HG02840 (cell line): ENCODE measurements around the gene BCAP31.

ENCODE experiments used
- ATAC-seq: cut with Tn5 transposase; IDR thresholded peaks from one replicate; pipeline ENCODE4 v1.9.1; 2021; ENCODE audit warnings: mild to moderate bottlenecking, moderate library complexity, moderate number of reproducible peaks; ENCODE audit not compliant: unreplicated experiment, low FRiP score

The BCAP31 gene

DNA sequence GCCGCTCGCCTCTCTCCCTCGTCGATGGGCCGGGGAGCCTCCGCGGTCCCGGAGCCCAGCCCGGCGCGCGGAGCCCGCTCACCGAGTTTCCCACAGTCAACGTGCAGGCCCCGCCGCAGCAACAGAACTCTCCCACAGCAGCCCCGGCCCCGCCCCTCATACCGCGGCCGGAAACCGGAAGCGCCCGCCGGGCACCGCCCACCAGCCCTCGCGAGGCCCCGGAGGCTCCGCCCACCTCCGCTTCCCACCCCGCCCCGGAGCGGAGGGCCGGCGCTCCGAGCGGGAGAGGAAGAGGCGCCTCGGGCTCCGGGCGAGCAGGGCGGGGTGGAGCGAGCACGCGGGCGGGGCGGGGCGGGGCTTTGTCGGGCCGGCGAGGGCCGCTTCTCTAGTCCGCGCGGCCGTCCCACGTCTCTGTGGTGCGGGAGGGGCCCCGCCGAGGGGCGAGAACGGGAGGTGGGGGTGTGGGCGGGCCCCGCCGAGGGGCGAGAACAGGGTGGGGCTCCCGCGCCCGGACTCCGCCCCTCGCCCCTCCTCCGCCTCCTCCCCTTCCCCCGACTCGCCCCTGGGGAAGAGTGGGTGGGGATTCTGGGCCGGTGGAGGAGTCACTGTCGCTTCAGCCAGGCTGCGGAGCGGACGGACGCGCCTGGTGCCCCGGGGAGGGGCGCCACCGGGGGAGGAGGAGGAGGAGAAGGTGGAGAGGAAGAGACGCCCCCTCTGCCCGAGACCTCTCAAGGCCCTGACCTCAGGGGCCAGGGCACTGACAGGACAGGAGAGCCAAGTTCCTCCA, at the start of gene BCAP31, which contains the start of gene ABCD1:
TSS of gene BCAP31 (minus strand) at position 136 of the 787 bp plus-strand sequence. CDS start 1,143 bp downstream, outside the sequence.
TSS of gene ABCD1 (plus strand) at position 605 of the 787 bp plus-strand sequence. CDS start 411 bp downstream, outside the sequence.
- ATAC-seq = peak; percentile 56

DNA sequence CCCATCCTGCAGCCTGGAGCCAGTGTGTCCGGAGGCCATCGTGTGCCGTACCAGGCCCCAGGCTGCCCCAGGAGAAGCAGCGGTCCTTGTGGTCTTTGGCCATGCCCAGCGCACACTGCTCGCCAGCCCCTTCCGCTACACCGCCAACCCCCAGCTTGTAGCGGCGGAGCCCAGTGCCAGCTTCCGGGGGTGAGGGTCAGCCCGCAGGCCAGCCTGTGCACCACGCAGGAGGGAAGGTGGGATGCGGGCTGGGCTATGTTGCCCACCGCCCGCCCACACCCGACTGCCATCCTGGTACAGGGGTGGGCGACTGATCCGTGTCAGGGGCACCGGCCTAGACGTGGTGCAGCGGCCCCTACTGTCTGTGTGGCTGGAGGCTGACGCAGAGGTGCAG, 49.0 kb upstream of the BCAP31 start:
- no peak for ATAC-seq

DNA sequence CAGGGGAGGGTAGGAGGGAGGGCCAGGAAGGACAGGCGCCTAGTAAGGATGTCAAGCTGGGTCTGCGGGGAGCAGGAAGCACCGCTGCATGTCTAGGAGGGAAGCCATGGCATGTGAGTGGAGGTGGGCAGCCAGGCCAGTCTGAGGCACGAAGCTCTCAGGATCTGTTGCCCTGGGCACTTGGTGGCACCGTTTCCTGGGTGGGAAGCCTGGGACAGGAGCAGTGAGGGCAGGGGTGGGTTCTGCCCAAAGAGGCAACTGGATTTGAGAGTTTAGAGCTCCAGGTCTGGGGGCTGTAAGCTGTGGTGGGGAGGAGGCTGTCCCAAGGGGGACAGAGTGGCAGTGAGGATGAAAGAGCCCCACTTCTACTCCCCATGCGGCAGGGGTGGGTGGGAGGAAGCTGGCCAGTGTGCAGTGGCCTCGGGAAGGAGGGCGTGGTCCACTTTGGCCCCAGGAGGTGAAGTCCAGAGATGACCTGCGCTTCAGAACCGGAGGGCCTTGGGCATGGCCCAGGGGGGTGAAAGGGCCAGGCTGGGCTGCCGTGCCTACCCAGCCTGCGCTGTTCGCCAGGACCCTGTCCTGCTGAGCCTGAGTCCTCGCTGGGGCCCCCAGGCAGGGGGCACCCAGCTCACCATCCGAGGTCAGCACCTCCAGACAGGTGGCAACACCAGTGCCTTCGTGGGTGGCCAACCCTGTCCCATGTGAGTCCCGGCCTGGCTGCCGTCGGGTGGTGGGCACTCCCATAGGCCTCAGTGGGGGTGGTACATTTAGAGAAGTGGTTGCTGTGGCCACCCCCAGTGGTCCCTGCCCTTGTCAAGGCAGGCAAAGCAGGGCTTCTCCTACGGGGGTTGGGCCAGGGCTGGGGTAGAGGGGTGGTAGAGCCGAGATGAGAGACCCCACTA, 48.4 kb upstream of the BCAP31 start:
- no peak for ATAC-seq

DNA sequence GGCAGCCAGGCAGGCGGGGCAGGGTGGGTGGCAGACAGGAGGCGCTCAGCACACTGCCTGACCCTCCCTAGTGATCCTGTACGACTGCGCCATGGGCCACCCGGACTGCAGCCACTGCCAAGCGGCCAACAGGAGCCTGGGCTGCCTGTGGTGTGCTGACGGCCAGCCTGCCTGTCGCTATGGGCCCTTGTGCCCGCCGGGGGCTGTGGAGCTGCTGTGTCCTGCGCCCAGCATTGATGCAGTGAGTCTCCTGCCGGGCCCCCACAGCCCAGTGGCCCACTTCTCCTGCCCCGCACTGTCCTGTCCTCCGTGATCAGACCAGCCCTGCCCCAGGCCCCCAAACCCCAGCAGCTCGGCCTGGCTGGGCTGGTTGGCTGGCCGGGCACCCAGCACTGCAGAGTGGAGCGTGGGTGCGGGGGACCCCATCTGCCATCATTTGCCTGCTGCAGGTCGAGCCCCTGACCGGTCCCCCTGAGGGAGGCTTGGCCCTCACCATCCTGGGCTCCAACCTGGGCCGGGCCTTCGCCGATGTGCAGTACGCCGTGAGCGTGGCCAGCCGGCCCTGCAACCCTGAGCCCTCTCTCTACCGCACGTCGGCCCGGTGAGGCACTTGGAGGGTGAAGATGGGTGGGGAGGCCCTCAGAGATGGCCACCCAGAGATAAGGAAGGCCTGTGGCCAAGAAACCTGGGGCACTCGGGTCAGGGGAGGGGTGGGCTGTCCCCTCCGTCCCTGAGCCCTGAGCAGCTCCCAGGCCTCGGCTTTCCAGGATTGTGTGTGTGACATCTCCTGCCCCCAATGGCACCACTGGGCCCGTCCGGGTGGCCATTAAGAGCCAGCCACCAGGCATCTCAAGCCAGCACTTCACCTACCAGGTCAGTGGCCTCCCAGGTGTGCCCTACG, 47.5 kb upstream of the BCAP31 start:
- no peak for ATAC-seq

DNA sequence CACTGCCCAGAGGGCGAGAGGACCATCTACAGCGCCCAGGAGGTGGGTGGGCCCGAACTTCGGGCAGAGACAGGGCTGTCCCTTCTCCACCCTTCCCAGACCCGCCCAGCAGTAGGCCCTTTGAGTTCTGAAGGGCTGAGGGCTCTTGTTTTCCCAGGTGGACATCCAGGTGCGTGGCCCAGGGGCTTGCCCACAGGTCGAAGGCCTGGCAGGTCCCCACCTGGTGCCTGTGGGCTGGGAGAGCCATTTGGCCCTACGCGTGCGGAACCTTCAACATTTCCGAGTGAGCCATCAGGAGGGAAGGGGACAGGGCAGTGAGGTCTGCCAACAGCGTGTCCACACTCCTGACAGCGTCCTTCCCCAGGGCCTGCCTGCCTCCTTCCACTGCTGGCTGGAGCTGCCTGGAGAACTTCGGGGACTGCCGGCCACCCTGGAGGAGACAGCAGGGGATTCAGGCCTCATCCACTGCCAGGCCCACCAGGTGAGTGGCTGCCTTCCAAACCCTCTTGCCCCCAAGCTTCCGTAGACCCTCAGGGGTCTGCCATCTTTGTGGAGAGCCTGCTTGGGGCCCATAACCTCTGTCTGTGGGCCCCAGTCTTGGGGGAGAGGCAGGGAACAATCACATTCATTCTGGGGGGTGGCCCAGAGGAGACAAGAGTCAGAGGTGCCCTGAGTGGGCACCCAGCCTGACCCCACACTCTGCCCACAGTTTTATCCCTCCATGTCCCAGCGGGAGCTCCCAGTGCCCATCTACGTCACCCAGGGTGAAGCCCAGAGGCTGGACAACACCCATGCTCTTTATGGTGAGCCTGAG, 46.6 kb upstream of the BCAP31 start:
- no peak for ATAC-seq

DNA sequence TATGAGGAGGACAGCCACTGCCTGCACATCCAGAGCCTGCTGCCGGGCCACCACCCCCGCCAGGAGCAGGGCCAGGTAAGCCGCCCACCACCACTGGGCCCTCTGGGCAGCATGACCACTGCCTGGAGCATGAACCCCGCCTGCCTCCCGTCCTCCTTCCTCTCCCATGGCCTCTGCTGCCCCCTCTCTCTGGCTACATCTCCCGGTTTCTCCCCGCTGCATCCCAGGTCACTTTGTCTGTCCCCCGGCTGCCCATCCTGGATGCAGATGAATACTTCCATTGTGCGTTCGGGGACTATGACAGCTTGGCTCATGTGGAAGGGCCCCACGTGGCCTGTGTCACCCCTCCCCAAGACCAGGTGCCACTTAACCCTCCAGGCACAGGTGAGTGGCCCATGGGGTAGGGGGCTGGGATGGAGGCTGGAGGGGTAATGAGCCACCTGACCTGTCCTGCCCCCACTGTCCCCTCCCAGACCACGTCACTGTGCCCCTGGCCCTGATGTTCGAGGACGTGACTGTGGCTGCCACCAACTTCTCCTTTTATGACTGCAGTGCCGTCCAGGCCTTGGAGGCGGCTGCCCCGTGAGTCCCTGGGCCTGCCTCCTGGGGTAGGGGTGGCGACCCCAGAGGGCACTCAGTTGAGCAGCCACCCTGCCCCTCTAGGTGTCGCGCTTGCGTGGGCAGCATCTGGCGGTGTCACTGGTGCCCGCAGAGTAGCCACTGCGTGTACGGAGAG, 45.8 kb upstream of the BCAP31 start:
- no peak for ATAC-seq

DNA sequence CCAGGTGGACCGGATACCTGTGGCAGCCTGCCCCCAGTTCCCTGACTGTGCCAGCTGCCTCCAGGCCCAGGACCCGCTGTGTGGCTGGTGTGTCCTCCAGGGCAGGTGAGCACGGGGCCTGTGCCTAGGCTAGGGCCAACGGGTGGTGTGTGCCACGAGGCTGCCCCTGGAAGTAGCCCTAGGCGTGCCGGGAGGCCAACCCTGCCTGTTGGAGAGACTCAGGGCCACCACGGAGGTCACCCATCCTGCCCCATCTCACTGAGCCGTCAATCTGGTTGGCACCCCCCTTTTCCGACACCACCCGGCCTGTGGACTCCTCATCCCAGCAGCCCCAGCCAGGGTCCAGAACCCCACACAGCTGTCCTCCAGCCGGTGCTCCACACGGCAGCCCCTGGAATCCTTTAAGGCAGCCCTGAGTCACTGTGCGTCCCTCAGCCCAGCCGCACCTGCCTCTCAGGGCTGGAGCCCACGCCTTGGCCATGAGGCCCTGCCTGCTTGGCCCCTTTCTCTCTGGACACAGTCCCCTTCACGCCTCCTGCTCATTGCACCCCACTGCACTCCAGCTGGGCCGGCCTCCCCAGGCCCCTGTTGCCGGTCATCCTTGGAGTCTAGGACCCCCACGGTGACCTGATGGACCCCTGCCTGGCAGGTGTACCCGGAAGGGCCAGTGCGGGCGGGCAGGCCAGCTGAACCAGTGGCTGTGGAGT, 45.1 kb upstream of the BCAP31 start:
- ATAC-seq = no peak

DNA sequence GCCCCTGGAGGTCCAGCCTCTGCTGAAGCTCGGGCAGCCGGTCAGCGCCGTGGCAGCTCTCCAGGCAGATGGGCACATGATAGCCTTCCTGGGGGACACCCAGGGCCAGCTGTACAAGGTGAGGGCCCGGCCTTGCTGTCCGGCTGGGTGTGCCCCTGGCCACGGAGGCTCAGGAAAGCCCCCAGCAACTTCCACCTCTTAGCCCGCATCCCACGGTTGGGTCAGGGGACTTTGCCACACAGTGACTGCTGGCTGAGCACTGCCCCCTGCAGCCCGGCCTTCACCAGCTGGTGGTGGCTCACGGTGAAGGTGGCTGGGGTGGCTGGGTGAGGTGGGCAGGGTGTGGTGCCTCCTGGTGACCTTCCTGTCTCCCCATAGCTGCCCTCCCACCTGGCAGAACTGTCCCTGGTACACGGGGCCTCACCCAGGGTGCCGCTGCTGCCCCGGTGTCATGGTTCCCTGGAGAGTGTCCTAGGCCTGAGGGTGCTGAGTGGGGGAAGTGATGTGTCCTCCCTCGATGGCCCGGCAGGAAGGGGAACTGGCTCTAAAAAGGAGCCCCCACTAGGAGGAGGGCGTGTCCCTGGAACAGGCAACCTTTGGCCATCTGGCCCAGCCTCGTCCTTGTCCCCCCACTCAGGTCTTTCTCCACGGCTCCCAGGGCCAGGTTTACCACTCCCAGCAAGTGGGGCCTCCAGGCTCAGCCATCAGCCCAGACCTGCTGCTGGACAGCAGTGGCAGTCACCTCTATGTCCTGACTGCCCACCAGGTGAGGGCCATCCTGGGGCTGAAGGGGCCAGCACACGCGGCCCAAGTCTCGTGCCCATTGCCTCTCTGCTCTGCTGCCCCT, 44.3 kb upstream of the BCAP31 start:
- ATAC-seq = no peak

DNA sequence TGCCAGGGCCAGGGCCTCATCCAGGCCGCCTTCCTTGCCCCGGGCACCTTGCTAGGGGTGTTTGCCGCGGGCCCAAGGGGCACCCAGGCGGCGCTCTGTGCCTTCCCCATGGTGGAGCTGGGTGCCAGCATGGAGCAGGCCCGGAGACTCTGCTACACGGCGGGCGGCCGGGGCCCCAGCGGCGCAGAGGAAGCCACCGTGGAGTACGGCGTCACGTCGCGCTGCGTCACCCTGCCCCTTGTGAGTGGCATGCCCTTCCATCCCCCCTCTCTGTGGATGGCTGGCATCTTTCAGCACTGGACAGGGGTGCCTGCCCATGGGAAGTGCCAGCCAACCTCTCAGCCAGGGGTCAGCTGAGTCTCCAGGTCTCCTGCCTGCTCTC, 43.5 kb upstream of the BCAP31 start:
- ATAC-seq = no peak

DNA sequence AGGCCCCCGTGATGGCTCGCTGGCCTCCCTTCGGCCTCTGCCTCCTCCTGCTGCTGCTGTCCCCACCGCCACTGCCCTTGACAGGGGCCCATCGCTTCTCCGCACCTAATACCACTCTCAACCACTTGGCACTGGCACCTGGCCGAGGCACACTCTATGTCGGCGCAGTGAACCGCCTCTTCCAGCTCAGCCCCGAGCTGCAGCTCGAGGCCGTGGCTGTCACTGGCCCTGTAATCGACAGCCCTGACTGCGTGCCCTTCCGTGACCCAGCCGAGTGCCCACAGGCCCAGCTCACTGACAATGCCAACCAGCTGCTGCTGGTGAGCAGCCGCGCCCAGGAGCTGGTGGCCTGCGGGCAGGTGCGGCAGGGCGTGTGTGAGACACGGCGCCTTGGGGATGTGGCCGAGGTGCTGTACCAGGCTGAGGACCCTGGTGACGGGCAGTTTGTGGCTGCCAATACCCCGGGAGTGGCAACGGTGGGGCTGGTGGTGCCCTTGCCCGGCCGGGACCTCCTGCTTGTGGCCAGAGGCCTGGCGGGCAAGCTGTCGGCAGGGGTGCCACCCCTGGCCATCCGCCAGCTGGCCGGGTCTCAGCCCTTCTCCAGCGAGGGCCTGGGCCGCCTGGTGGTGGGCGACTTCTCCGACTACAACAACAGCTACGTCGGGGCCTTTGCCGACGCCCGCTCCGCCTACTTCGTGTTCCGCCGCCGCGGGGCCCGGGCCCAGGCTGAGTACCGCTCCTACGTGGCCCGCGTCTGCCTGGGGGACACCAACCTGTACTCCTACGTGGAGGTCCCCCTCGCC, 42.9 kb upstream of the BCAP31 start:
- no peak for ATAC-seq

DNA sequence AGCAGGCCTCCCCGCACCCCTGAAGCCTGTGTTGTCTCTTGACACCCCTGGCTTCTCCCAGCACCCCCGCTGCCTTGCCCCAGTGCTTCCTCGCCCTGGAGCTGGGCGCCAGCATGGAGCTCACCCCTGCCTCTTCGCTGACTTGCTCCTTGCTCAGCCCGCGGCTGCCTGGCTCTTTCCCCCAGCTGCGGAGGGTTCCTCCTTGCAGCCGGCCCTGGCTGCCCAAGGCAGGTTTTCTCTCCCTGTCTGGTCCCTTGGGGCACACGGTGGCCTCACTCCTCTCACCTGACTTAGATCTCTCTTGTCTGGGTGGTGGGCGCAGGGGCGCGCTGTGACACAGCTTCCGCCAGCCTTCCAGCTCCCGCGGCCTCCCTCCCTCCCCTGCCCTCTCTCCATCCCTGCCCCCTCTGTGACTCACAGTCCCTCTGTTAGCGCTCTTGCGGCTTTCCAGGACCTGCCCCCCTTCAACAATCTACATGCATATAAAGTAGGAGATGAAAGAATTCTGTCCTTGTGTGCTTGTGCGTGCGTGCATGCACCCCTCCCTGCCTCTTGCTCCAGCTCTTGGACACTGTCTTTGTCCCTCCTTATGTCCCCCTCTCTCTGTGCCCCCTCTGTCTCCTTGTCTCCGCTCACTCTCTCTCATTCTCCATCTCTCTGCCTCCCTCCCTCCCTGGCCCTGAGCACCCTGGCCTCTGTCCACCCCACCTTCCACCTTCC, 42.1 kb upstream of the BCAP31 start:
- no peak for ATAC-seq

DNA sequence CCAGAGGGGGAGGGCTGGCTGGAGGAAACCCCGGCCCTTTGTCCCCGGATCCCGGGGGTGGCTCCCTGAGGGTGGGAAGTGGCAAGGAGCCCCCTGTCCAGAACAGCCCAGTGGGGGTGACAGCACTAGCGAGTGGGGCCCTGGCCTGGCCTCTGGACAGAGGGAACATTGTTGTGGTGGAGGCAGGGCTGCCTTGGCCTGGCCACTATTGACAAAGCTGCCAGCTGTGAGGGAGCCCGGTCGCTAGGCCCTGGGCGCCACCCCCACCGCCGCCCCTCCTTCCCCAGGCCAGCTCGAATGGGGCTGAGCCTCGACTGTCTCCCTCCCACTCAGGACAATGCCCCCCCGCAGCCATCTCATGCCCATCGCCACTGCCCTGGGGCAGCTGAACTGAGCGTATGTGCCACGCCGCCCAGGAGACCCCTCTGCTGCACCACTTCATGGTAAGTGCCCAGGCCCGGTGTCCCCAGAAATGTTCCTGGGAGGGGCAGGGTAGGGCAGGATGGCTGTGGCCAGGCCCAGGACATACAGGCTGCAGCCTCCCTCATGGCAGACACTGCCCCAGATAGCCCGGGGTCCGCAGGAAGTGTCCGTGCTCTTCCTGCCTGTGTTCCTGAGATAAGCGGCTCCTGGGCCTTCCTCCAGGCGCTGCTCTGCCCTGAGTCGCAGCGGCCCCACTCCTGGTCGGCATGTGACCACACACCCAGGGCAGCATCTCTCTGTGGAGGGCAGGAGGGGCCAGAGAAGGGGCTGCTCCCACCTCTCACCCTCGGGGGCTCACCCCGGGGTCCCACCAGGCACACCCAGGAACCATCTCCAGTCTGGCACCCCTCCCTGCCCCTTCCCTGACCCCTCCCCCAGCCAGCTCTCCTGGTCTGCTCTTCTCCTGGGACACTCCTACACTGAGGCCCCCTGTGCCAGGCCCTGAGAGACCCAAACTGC, 41.2 kb upstream of the BCAP31 start:
- ATAC-seq = no peak

DNA sequence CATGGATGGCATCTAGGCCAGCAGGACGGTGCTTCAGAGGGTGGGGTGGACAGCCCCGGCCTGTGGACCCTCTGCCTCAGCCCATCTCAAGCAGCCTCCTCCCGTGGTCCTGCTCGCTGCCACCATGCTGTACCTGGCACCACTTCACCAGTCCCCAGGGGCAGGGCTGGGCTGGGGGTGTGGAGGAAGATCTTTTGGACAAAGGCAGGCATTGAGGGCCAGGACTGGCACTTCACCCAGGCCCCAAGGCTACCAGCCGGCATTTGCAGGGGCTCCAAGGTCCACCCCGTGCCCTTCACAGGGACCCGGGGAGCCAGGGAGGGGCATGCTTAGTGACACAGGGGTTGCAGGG, 40.6 kb upstream of the BCAP31 start:
- ATAC-seq = no peak

DNA sequence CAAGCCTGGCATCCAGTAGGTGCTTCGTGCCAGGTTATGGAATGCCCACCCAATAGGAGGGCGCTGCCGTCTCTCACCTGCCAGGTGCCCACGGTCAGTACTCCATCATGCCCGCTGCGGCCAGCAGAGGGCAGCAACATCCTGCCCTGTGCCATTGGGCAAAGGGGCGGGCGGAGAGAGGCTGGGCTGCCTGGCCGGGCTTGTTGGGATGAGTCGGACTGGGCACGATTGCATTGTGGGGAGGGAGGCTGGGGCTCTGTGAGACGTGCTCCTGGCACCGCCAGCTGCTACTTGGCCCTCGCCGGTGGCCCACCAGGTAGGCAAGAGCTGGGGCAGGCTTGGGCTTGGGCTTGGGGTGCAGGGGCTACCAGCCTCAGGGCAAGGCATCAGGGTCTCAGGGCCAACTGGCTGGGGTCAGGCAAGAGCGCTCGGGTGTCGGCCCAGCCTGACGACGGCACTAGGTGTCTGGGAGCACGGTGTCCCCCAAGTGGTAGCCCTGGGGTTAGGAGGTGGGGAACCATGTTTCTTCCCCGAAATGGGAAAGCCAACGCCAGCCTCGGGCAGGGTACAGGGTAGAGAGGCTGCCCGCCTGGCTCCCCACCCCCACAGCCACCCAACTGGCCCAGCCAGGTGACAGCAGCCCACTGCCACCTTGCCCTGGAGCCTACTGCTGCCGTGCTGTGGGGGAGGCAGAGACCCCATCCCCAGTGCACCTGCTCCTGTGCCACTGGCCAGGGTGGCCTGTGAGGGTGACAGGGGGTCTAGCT, 40.0 kb upstream of the BCAP31 start, which contains the start of gene PLXNB3:
TSS of gene PLXNB3 (plus strand) at position 261 of the 767 bp plus-strand sequence. CDS start 1,287 bp downstream, outside the sequence.
- ATAC-seq = no peak
